Uterus (tissue), 4 donors: Measurements from ENCODE around the gene PICK1. TPM values are rescaled to one million over a fixed set of nuclear protein-coding genes. Genes with fewer than 3 reads are reported as not detected.
"Not testable (repeated sequence)": the region's sequence is repeated elsewhere in the genome, so short reads cannot be mapped to it uniquely, and the experiment has no call there.

Experiments
- DNase-seq, 2 donors: peaks; one replicate each; pipeline ENCODE4 v3.0.0-alpha.2; 2019 to 2020
- H3K27ac ChIP-seq, 2 donors: fragments of 200-600 bp; sonication (generic); 1 replicate in 1 of 2; 2 replicates in 1 of 2; pipeline ENCODE4 v1.5.1; 2016 to 2018
- H3K27me3 ChIP-seq, 2 donors: fragments of 200-600 bp; sonication (generic); one replicate each; pipeline ENCODE4 v1.5.1; 2018 to 2019; ENCODE audit warnings: control low read depth in 1 of 2
- H3K36me3 ChIP-seq, 2 donors: fragments of 200-600 bp; sonication (generic); one replicate each; pipeline ENCODE4 v1.5.1; 2019; ENCODE audit warnings: control low read depth in 1 of 2
- H3K4me1 ChIP-seq, 2 donors: fragments of 200-600 bp; sonication (generic); one replicate each; pipeline ENCODE4 v1.5.1; 2018 to 2019; ENCODE audit warnings: control low read depth in 1 of 2
- H3K4me3 ChIP-seq, 2 donors: fragments of 200-600 bp; sonication (generic); 1 replicate in 1 of 2; 2 replicates in 1 of 2; pipeline ENCODE4 v1.5.1; 2018 to 2019; ENCODE audit warnings: mild to moderate bottlenecking in 1 of 2
- H3K9me3 ChIP-seq, 2 donors: fragments of 200-600 bp; sonication (generic); one replicate each; pipeline ENCODE4 v1.5.1; 2019; ENCODE audit warnings: control low read depth in 1 of 2
- POLR2A ChIP-seq, 2 donors: fragments of 450-650 bp; IDR thresholded peaks; one replicate each; pipeline ENCODE4 v1.6.1; 2016; ENCODE audit warnings: antibody characterized with exemption in 2 of 2, mild to moderate bottlenecking in 1 of 2, moderate library complexity in 1 of 2
- intact Hi-C: fragments of 100-400 bp; cut with DNase I; formaldehyde crosslinking; loops from one replicate; pipeline ENCODE4 v1.15.1; 2023; ENCODE audit warnings: low total_unique reads
- total RNA-seq, 4 donors: library from RNA; depleted of rRNA in 3 of 4; stranded (reverse); fragments of >200 nt in 3 of 4; gene quantifications; one replicate each; pipeline versions ENCODE4 v1.1.0 to v1.2.4, GENCODE V29; 2014 to 2023
- TF ChIP-seq, protein P1 (sequence below), 4 experiments: fragments of 200-600 bp in 2 of 4; fragments of 450-650 bp in 2 of 4; sonication (generic) in 2 of 4; IDR thresholded peaks; one replicate each; pipeline ENCODE4 v1.5.1; 2016 to 2019; ENCODE audit warnings: antibody characterized with exemption in 4 of 4, mild to moderate bottlenecking in 2 of 4, moderate library complexity in 1 of 4
- donor health status: DM: yes; HTN: yes; CAD: no.

PICK1 gene
- total RNA-seq, 4 donors from 2014 or later, result 2.9 to 38.7 (median 29.2) TPM

- Histone ChIP-seq H3K27me3 (no peaks in the 10 kb centered on the region), H3K36me3 (no peaks in the 10 kb centered on the region), H3K4me3 (no peak overlapping the region), H3K27ac (no peak overlapping the region), H3K4me1 (peaks cover 0 to 9% of the 10 kb centered on the region in 2 donors), H3K9me3 (no peaks in the 10 kb centered on the region)
- DNase-seq, result no peak
- TF ChIP-seq, protein P1, sequence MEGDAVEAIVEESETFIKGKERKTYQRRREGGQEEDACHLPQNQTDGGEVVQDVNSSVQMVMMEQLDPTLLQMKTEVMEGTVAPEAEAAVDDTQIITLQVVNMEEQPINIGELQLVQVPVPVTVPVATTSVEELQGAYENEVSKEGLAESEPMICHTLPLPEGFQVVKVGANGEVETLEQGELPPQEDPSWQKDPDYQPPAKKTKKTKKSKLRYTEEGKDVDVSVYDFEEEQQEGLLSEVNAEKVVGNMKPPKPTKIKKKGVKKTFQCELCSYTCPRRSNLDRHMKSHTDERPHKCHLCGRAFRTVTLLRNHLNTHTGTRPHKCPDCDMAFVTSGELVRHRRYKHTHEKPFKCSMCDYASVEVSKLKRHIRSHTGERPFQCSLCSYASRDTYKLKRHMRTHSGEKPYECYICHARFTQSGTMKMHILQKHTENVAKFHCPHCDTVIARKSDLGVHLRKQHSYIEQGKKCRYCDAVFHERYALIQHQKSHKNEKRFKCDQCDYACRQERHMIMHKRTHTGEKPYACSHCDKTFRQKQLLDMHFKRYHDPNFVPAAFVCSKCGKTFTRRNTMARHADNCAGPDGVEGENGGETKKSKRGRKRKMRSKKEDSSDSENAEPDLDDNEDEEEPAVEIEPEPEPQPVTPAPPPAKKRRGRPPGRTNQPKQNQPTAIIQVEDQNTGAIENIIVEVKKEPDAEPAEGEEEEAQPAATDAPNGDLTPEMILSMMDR (IDR thresholded peaks at IDR 0.05), result no peak
- no peak for TF ChIP-seq POLR2A (IDR thresholded peaks at IDR 0.05)
- intact Hi-C loops, result no loop called here
These were observed 20.7 kb upstream of the PICK1 start for GRCh38 chr22:38036392-38037062.

DNA sequence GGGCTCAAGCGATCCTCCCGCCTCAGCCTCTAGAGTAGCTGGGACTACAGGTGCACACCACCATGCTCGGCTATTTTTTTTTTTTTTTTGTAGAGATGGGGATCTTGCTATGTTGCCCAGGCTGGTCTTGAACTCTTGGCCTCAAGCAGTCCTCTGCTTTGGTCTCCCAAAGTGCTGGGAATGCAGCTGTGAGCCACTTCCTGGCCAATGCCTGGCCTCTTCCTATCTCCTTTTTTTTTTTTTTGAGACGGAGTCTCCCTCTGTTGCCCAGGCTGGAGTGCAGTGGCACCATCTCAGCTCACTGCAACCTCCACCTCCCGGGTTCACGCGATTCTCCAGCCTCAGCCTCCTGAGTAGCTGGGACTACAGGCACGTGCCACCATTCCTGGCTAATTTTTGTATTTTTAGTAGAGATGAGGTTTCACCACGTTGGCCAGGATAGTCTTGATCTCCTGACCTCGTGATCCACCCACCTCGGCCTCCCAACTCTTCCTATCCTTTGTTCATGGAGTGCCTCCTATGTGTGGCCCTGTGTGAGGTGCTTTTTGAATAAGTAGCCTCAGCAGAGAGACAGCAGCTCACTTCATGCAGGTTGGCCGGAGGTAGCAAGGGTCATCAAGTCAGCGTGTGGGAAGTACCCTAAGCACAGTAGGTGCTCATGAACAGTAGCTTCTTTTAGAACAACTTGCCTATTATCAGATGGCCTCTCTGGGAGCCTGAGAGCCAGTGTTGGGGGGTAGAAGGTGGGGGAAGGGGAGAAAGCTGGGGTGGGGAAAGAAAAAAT is 19.6 kb upstream of the PICK1 start:
- H3K27me3 ChIP-seq, DNase-seq, H3K9me3 ChIP-seq, H3K36me3 ChIP-seq, H3K27ac ChIP-seq, H3K4me1 ChIP-seq, H3K4me3 ChIP-seq, intact Hi-C loops: not testable (repeated sequence)

GRCh38 chr22:38038426-38038825 is 18.8 kb upstream of the PICK1 start:
- no peaks in the 10 kb centered on the region for H3K27me3 ChIP-seq
- no peaks in the 10 kb centered on the region for H3K36me3 ChIP-seq
- intact Hi-C loops, result no loop called here
- no peak for TF ChIP-seq POLR2A (IDR thresholded peaks at IDR 0.05)
- TF ChIP-seq, protein P1 (IDR thresholded peaks at IDR 0.05), result no peak
- peaks cover 0 to 9% of the 10 kb centered on the region in 2 donors for H3K4me1 ChIP-seq
- peak overlapping the region in 1 of 2 donors; percentile 55 for H3K27ac ChIP-seq
- H3K4me3 ChIP-seq, result no peak overlapping the region
- DNase-seq, result no peak
- no peaks in the 10 kb centered on the region for H3K9me3 ChIP-seq

GRCh38 chr22:38038890-38039812 is 18.1 kb upstream of the PICK1 start:
- intact Hi-C loops, result no loop called here
- peak overlapping the region; percentile 36 to 55 for H3K27ac ChIP-seq
- no peak for DNase-seq

More at GRCh38 chr22:38038890-38039812, 18.1 kb upstream of the PICK1 start:
- Histone ChIP-seq H3K27me3 (no peaks in the 10 kb centered on the region), H3K36me3 (no peaks in the 10 kb centered on the region), H3K4me1 (peaks cover 0 to 6% of the 10 kb centered on the region in 2 donors), H3K9me3 (no peaks in the 10 kb centered on the region), H3K4me3 (no peak overlapping the region)
- no peak for TF ChIP-seq POLR2A (IDR thresholded peaks at IDR 0.05)
- TF ChIP-seq, protein P1 (IDR thresholded peaks at IDR 0.05), result no peak
